Measurements from ENCODE around the gene MPPED1.
A peak's percentile ranks its signal among the peaks of the same experiment; 100 is the strongest.

Gene MPPED1

GRCh38 chr22:43449205-43449830 lies 37.5 kb downstream of the MPPED1 start:
- no peak for DNase-seq

GRCh38 chr22:43449831-43450225 lies 38.0 kb downstream of the MPPED1 start:
- no peak for DNase-seq

- DNase-seq, result no peak
These were observed 39.7 kb downstream of the MPPED1 start for GRCh38 chr22:43451371-43452050.

GRCh38 chr22:43455846-43456245 lies 44.0 kb downstream of the MPPED1 start:
- DNase-seq, result no peak

GRCh38 chr22:43457002-43457401 lies 45.2 kb downstream of the MPPED1 start:
- DNase-seq, result no peak

GRCh38 chr22:43462701-43463100 lies 50.9 kb downstream of the MPPED1 start:
- no peak for DNase-seq

- DNase-seq, result no peak
These were observed 53.0 kb downstream of the MPPED1 start for GRCh38 chr22:43464809-43465208.

GRCh38 chr22:43465291-43466015 lies 53.6 kb downstream of the MPPED1 start:
- no peak for DNase-seq

- no peak for DNase-seq
These were observed 54.9 kb downstream of the MPPED1 start for GRCh38 chr22:43466710-43467109.

- DNase-seq, result peak in 3 of 14 donors; percentile 9 to 27 (median 23)
These were observed 55.6 kb downstream of the MPPED1 start for GRCh38 chr22:43467216-43467940.

- no peak for DNase-seq
These were observed 58.4 kb downstream of the MPPED1 start for GRCh38 chr22:43470253-43470652.

GRCh38 chr22:43470941-43471585 lies 59.2 kb downstream of the MPPED1 start:
- no peak for DNase-seq

- DNase-seq, result no peak
These were observed 59.9 kb downstream of the MPPED1 start for GRCh38 chr22:43471606-43472135.

GRCh38 chr22:43473031-43473430 lies 61.2 kb downstream of the MPPED1 start:
- no peak for DNase-seq

- DNase-seq, result no peak
These were observed 61.6 kb downstream of the MPPED1 start for GRCh38 chr22:43473441-43473840.

- peak in 1 of 14 donors; percentile 3 for DNase-seq
These were observed 62.6 kb downstream of the MPPED1 start for GRCh38 chr22:43474161-43475101.

GRCh38 chr22:43475549-43476076 lies 63.8 kb downstream of the MPPED1 start:
- no peak for DNase-seq

GRCh38 chr22:43476341-43476740 lies 64.5 kb downstream of the MPPED1 start:
- no peak for DNase-seq

- no peak for DNase-seq
These were observed 65.2 kb downstream of the MPPED1 start for GRCh38 chr22:43476751-43477725.

All from C1 segment of cervical spinal cord (tissue), 14 donors.